H9 (cell line): ENCODE data around the gene KRT74. TPM values are rescaled to one million over a fixed set of nuclear protein-coding genes. Genes with fewer than 3 reads are reported as not detected.

Experiments used
- DNase-seq: peaks from one replicate; pipeline ENCODE4 v3.0.0-alpha.2; 2017
- H2AFZ ChIP-seq: one replicate; pipeline ENCODE4 v1.6.1; 2013; ENCODE audit warnings: mild to moderate bottlenecking, low read length, control low read depth, moderate library complexity
- H2AK5ac ChIP-seq: 2 replicates; pipeline ENCODE4 v1.6.1; 2013; ENCODE audit warnings: low read length, control low read depth, mixed read lengths; ENCODE audit not compliant: insufficient read length
- H2BK120ac ChIP-seq: one replicate; pipeline ENCODE4 v1.6.1; 2013; ENCODE audit warnings: low read depth, mild to moderate bottlenecking, low read length, control low read depth, inconsistent platforms; ENCODE audit not compliant: poor library complexity, severe bottlenecking
- H2BK12ac ChIP-seq: 2 replicates; pipeline ENCODE4 v1.6.1; 2013; ENCODE audit warnings: low read length, control low read depth, mixed read lengths, low read depth; ENCODE audit not compliant: insufficient read length
- H2BK15ac ChIP-seq: 2 replicates; pipeline ENCODE4 v1.6.1; 2013; ENCODE audit warnings: low read depth, low read length, control low read depth
- H2BK20ac ChIP-seq: one replicate; pipeline ENCODE4 v1.6.1; 2013; ENCODE audit warnings: low read depth, mild to moderate bottlenecking, low read length, control low read depth, inconsistent platforms; ENCODE audit not compliant: poor library complexity, severe bottlenecking
- H2BK5ac ChIP-seq: 2 replicates; pipeline ENCODE4 v1.6.1; 2013; ENCODE audit warnings: low read length, control low read depth, mixed read lengths; ENCODE audit not compliant: insufficient read length
- H3K14ac ChIP-seq: 2 replicates; pipeline ENCODE4 v1.6.1; 2013; ENCODE audit warnings: low read length, control low read depth; ENCODE audit not compliant: insufficient read depth
- H3K18ac ChIP-seq: 2 replicates; pipeline ENCODE4 v1.6.1; 2013; ENCODE audit warnings: low read depth, mild to moderate bottlenecking, mixed read lengths, low read length, control low read depth; ENCODE audit not compliant: insufficient read length
- H3K23ac ChIP-seq: 2 replicates; pipeline ENCODE4 v1.6.1; 2013; ENCODE audit warnings: low read length, control low read depth, mixed read lengths, low read depth; ENCODE audit not compliant: insufficient read length
- H3K23me2 ChIP-seq: 2 replicates; pipeline ENCODE4 v1.6.1; 2013; ENCODE audit warnings: low read depth, mild to moderate bottlenecking, mixed read lengths, low read length, control low read depth; ENCODE audit not compliant: insufficient read length, poor library complexity, severe bottlenecking
- H3K27ac ChIP-seq: 2 replicates; pipeline ENCODE4 v1.5.1; 2013; ENCODE audit warnings: low read length, control low read depth, mixed read lengths, low read depth; ENCODE audit not compliant: insufficient read length
- H3K27me3 ChIP-seq: 2 replicates; pipeline ENCODE4 v1.6.1; 2013; ENCODE audit warnings: low read length, control low read depth, inconsistent platforms; ENCODE audit not compliant: insufficient read depth
- H3K4ac ChIP-seq: 2 replicates; pipeline ENCODE4 v1.6.1; 2013; ENCODE audit warnings: low read depth, mild to moderate bottlenecking, control low read depth, inconsistent platforms, low read length, moderate library complexity
- H3K4me1 ChIP-seq: 2 replicates; pipeline ENCODE4 v1.6.1; 2013; ENCODE audit warnings: low read length, control low read depth, inconsistent platforms; ENCODE audit not compliant: insufficient read depth
- H3K4me2 ChIP-seq: 2 replicates; pipeline ENCODE4 v1.6.1; 2013; ENCODE audit warnings: low read length, control low read depth, mixed read lengths; ENCODE audit not compliant: insufficient read length, insufficient read depth
- H3K56ac ChIP-seq: 2 replicates; pipeline ENCODE4 v1.6.1; 2013; ENCODE audit warnings: low read depth, mild to moderate bottlenecking, mixed read lengths, low read length, control low read depth; ENCODE audit not compliant: insufficient read length
- H3K79me1 ChIP-seq: 2 replicates; pipeline ENCODE4 v1.6.1; 2013; ENCODE audit warnings: low read depth, mild to moderate bottlenecking, moderate library complexity, low read length, control low read depth, inconsistent platforms; ENCODE audit not compliant: insufficient read depth, poor library complexity, severe bottlenecking
- H3K79me2 ChIP-seq: 2 replicates; pipeline ENCODE4 v1.6.1; 2013; ENCODE audit warnings: low read length, control low read depth, inconsistent platforms; ENCODE audit not compliant: insufficient read depth
- H3K9ac ChIP-seq: 2 replicates; pipeline ENCODE4 v1.6.1; 2013; ENCODE audit warnings: low read length, control low read depth, mixed read lengths; ENCODE audit not compliant: insufficient read length; ENCODE audit errors: extremely low read depth
- H3K9me3 ChIP-seq: one replicate; pipeline ENCODE4 v1.6.1; 2013; ENCODE audit warnings: low read depth, low read length, inconsistent platforms; ENCODE audit not compliant: control insufficient read depth
- H3T11ph ChIP-seq: one replicate; pipeline ENCODE4 v1.6.1; 2013; ENCODE audit warnings: mild to moderate bottlenecking, low read length, control low read depth, inconsistent platforms
- H4K20me1 ChIP-seq: one replicate; pipeline ENCODE4 v1.6.1; 2013; ENCODE audit not compliant: control insufficient read depth, insufficient read length, insufficient read depth
- H4K5ac ChIP-seq: 2 replicates; pipeline ENCODE4 v1.6.1; 2013; ENCODE audit warnings: low read depth, mild to moderate bottlenecking, mixed read lengths, low read length, control low read depth; ENCODE audit not compliant: insufficient read length
- H4K8ac ChIP-seq: replicated peaks from 2 replicates; pipeline ENCODE4 v1.6.1; 2013; ENCODE audit warnings: low read length, control low read depth, mixed read lengths, low read depth; ENCODE audit not compliant: insufficient read length
- H4K91ac ChIP-seq: 2 replicates; pipeline ENCODE4 v1.6.1; 2013; ENCODE audit warnings: low read depth, mild to moderate bottlenecking, moderate library complexity, mixed read lengths, low read length, control low read depth; ENCODE audit not compliant: insufficient read length
- H3K27ac Mint-ChIP-seq, 3 experiments: 2 replicates in 2 of 3; 3 replicates in 1 of 3; pipeline ENCODE4 v1.8.0; 2020 to 2021; ENCODE audit warnings: mixed read lengths in 3 of 3, mild to moderate bottlenecking in 1 of 3, moderate library complexity in 1 of 3
- H3K27me3 Mint-ChIP-seq: 2 replicates; pipeline ENCODE4 v1.8.0; 2021; ENCODE audit warnings: low read depth, mild to moderate bottlenecking, moderate library complexity, mixed read lengths
- H3K36me3 Mint-ChIP-seq, 3 experiments: 2 replicates in 2 of 3; 3 replicates in 1 of 3; pipeline ENCODE4 v1.8.0; 2020 to 2021; ENCODE audit warnings: low read depth in 3 of 3, mixed read lengths in 3 of 3; ENCODE audit not compliant: insufficient read depth in 1 of 3
- H3K4me1 Mint-ChIP-seq, 2 experiments: 2 replicates each; pipeline ENCODE4 v1.8.0; 2020; ENCODE audit warnings: mixed read lengths in 2 of 2
- H3K4me3 Mint-ChIP-seq, 2 experiments: 2 replicates in 1 of 2; 3 replicates in 1 of 2; pipeline ENCODE4 v1.8.0; 2020 to 2021; ENCODE audit warnings: mild to moderate bottlenecking in 2 of 2, mixed read lengths in 2 of 2, moderate library complexity in 1 of 2
- H3K9me3 Mint-ChIP-seq, 2 experiments: 2 replicates in 1 of 2; 3 replicates in 1 of 2; pipeline ENCODE4 v1.8.0; 2020; ENCODE audit warnings: mild to moderate bottlenecking in 2 of 2, mixed read lengths in 2 of 2, moderate library complexity in 1 of 2
- CTCF ChIP-seq: fragments of 200-600 bp; sonication (generic); conservative IDR thresholded peaks from 3 replicates; pipeline ENCODE4 v1.8.0; 2021; ENCODE audit warnings: antibody characterized with exemption, mild to moderate bottlenecking
- WGBS: extraction: QIAGEN DNeasy Blood & Tissue Kit; methylation state at CpG from one replicate; pipeline ENCODE4 v1.1.7; 2013; ENCODE audit warnings: missing lambda C conversion rate, low lambda C conversion rate, mixed read lengths; ENCODE audit not compliant: insufficient read length; ENCODE audit errors: extremely low coverage; 5-methylcytosine and 5-hydroxymethylcytosine counted together
- total RNA-seq: library from RNA; stranded (reverse); gene quantifications from 2 replicates; pipeline ENCODE4 v1.2.1, GENCODE V29; 2021

Gene KRT74
- total RNA-seq, 1 experiment from 2014 or later = not detected

GRCh38 chr12:52557476-52557875 lies 16.2 kb downstream of the KRT74 start:
- no peak overlapping the region for H2BK20ac ChIP-seq
- no peak overlapping the region for H3K14ac ChIP-seq
- H3K4ac ChIP-seq = no peak overlapping the region
- no peaks in the 10 kb centered on the region for H3K9me3 ChIP-seq
- no peak overlapping the region for H2BK5ac ChIP-seq
- no peak overlapping the region for H3K27ac ChIP-seq
- H2BK15ac ChIP-seq = no peak overlapping the region
- H3K4me1 ChIP-seq = no peaks in the 10 kb centered on the region
- H3K56ac ChIP-seq = no peak overlapping the region
- no peaks in the 10 kb centered on the region for H3K36me3 Mint-ChIP-seq
- H4K91ac ChIP-seq = no peak overlapping the region
- peaks cover 26% of the 10 kb centered on the region for H3K27me3 Mint-ChIP-seq
- no peaks in the 10 kb centered on the region for H3K27me3 ChIP-seq
- H4K8ac ChIP-seq = no peak overlapping the region
- no peak overlapping the region for H2AK5ac ChIP-seq
- no peak overlapping the region for H4K5ac ChIP-seq
- no peak overlapping the region; a peak in 1 of 7 replicates for H3K27ac Mint-ChIP-seq
- WGBS = no CpG with 5 or more reads among the region's 2 CpGs
- no peak overlapping the region for H3K9ac ChIP-seq
- no peak for TF ChIP-seq CTCF
- DNase-seq = no peak
- no peak overlapping the region for H3K18ac ChIP-seq
- no peak overlapping the region for H2BK12ac ChIP-seq
- H3K23me2 ChIP-seq = no peaks in the 10 kb centered on the region
- no peak overlapping the region for H3K4me3 Mint-ChIP-seq
- H2AFZ ChIP-seq = no peak overlapping the region
- no peak overlapping the region for H3T11ph ChIP-seq
- no peaks in the 10 kb centered on the region for H4K20me1 ChIP-seq
- H2BK120ac ChIP-seq = no peak overlapping the region
- H3K4me2 ChIP-seq = no peak overlapping the region
- H3K79me1 ChIP-seq = no peaks in the 10 kb centered on the region
- H3K9me3 Mint-ChIP-seq = no peaks in the 10 kb centered on the region
- H3K23ac ChIP-seq = no peak overlapping the region
- H3K4me1 Mint-ChIP-seq = no peaks in the 10 kb centered on the region
- no peaks in the 10 kb centered on the region for H3K79me2 ChIP-seq
